ENCODE data around the gene SLC25A34. TPM values are rescaled to one million over a fixed set of nuclear protein-coding genes. Genes with fewer than 3 reads are reported as not detected.

SLC25A34 gene
- total RNA-seq, 1 experiment from 2014 or later: 0.07 TPM

- no peak for DNase-seq (ENCODE audit: low read depth)
These were observed 27.4 kb upstream of the SLC25A34 start for GRCh38 chr1:15708486-15709137.

GRCh38 chr1:15709226-15709625, 26.8 kb upstream of the SLC25A34 start:
- DNase-seq (ENCODE audit: low read depth): no peak
- in situ Hi-C loops (cut with HindIII; ENCODE audit: low pct_unique_long_range_greater_than_20kb, low sequenced_read_pairs): no loop called here

More at GRCh38 chr1:15708486-15709137, 27.4 kb upstream of the SLC25A34 start:
- in situ Hi-C loops (cut with HindIII; ENCODE audit: low pct_unique_long_range_greater_than_20kb, low sequenced_read_pairs): no loop called here

GRCh38 chr1:15712168-15712567, 23.9 kb upstream of the SLC25A34 start:
- in situ Hi-C loops (cut with HindIII; ENCODE audit: low pct_unique_long_range_greater_than_20kb, low sequenced_read_pairs): no loop called here
- no peak for DNase-seq (ENCODE audit: low read depth)

- no peak for DNase-seq (ENCODE audit: low read depth)
- in situ Hi-C loops (cut with HindIII; ENCODE audit: low pct_unique_long_range_greater_than_20kb, low sequenced_read_pairs): no loop called here
These were observed 21.5 kb upstream of the SLC25A34 start for GRCh38 chr1:15714406-15715136.

GRCh38 chr1:15717418-15718125, 18.5 kb upstream of the SLC25A34 start:
- in situ Hi-C loops (cut with HindIII; ENCODE audit: low pct_unique_long_range_greater_than_20kb, low sequenced_read_pairs): no loop called here
- no peak for DNase-seq (ENCODE audit: low read depth)

- in situ Hi-C loops (cut with HindIII; ENCODE audit: low pct_unique_long_range_greater_than_20kb, low sequenced_read_pairs): no loop called here
These were observed 17.9 kb upstream of the SLC25A34 start for GRCh38 chr1:15718199-15718601.

GRCh38 chr1:15719381-15720120, 16.5 kb upstream of the SLC25A34 start:
- DNase-seq (ENCODE audit: low read depth): no peak
- in situ Hi-C loops (cut with HindIII; ENCODE audit: low pct_unique_long_range_greater_than_20kb, low sequenced_read_pairs): no loop called here

More at GRCh38 chr1:15718199-15718601, 17.9 kb upstream of the SLC25A34 start:
- no peak for DNase-seq (ENCODE audit: low read depth)

- in situ Hi-C loops (cut with HindIII; ENCODE audit: low pct_unique_long_range_greater_than_20kb, low sequenced_read_pairs): no loop called here
- DNase-seq (ENCODE audit: low read depth): no peak
These were observed 15.2 kb upstream of the SLC25A34 start for GRCh38 chr1:15720861-15721260.

GRCh38 chr1:15722411-15722810, 13.6 kb upstream of the SLC25A34 start:
- in situ Hi-C loops (cut with HindIII; ENCODE audit: low pct_unique_long_range_greater_than_20kb, low sequenced_read_pairs): no loop called here
- DNase-seq (ENCODE audit: low read depth): no peak

- in situ Hi-C loops (cut with HindIII; ENCODE audit: low pct_unique_long_range_greater_than_20kb, low sequenced_read_pairs): no loop called here
- DNase-seq (ENCODE audit: low read depth): no peak
These were observed 13.1 kb upstream of the SLC25A34 start for GRCh38 chr1:15722836-15723532.

- in situ Hi-C loops (cut with HindIII; ENCODE audit: low pct_unique_long_range_greater_than_20kb, low sequenced_read_pairs): no loop called here
- no peak for DNase-seq (ENCODE audit: low read depth)
These were observed 12.3 kb upstream of the SLC25A34 start for GRCh38 chr1:15723631-15724246.

- no peak for DNase-seq (ENCODE audit: low read depth)
- in situ Hi-C loops (cut with HindIII; ENCODE audit: low pct_unique_long_range_greater_than_20kb, low sequenced_read_pairs): no loop called here
These were observed 10.8 kb upstream of the SLC25A34 start for GRCh38 chr1:15724949-15725880.

GRCh38 chr1:15726508-15726907, 9.6 kb upstream of the SLC25A34 start:
- in situ Hi-C loops (cut with HindIII; ENCODE audit: low pct_unique_long_range_greater_than_20kb, low sequenced_read_pairs): no loop called here
- no peak for DNase-seq (ENCODE audit: low read depth)

- in situ Hi-C loops (cut with HindIII; ENCODE audit: low pct_unique_long_range_greater_than_20kb, low sequenced_read_pairs): no loop called here
- DNase-seq (ENCODE audit: low read depth): no peak
These were observed 9.0 kb upstream of the SLC25A34 start for GRCh38 chr1:15727021-15727420.

GRCh38 chr1:15727424-15727823, 8.6 kb upstream of the SLC25A34 start:
- in situ Hi-C loops (cut with HindIII; ENCODE audit: low pct_unique_long_range_greater_than_20kb, low sequenced_read_pairs): no loop called here
- DNase-seq (ENCODE audit: low read depth): no peak

GRCh38 chr1:15727866-15728534, 8.1 kb upstream of the SLC25A34 start:
- in situ Hi-C loops (cut with HindIII; ENCODE audit: low pct_unique_long_range_greater_than_20kb, low sequenced_read_pairs): no loop called here
- DNase-seq (ENCODE audit: low read depth): no peak
